ENCODE measurements around the gene MACROH2A1. TPM values are rescaled to one million over a fixed set of nuclear protein-coding genes. Genes with fewer than 3 reads are reported as not detected.

MACROH2A1 gene
- total RNA-seq, result 121 TPM

GRCh38 chr5:135398855-135399793 is at the start of gene MACROH2A1:
Gene MACROH2A1 (minus strand): TSS chr5:135399231. CDS start chr5:135389093, 10,138 bp downstream.

DNA sequence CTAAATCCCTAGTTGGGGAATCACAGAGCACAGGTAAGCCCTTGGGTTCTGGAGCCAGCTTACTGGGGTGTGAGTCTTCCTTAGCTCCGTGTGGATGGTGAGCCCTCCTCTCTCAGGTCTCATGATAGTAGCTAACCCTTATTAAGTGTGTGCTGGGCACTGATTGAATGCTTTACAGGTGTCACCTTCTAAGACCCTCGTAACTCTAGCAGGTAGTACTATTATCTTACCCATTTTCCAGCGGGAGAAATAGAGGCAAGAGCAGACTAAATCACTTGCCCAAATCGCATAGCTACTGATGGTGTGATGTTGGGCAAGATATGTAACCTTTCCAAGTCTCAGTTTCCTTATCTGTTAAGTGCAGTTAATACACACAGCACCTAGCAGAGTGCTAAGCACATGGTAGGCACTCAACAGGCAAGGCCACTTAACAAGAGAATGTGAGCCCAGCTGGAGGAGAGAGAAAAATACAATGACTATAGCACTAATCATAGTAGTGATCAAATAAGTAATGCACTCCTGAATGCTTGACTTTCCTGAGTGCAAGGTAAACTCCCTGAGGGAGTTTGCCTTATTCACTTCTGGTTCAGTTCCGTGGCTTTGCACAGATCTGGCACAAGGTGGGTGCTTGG is 48.4 kb upstream of the MACROH2A1 start, which contains the start of gene DCANP1:
DCANP1 (minus strand) TSS at position 51 of the 632 bp plus-strand sequence. CDS start 240 bp downstream, outside the sequence.

Small RNA genes within 50 kb of the gene (small RNA-seq; reads per million reads assigned to genes)
- not detected for gene DCANP1

Other genes starting within 250 kb of the MACROH2A1 start
- gene DCANP1, start 48.1 kb upstream of the MACROH2A1 start, total RNA-seq, result not detected
- not detected for gene TIFAB, start 53.1 kb upstream of the MACROH2A1 start, total RNA-seq
- not detected for gene NEUROG1, start 136.7 kb upstream of the MACROH2A1 start, total RNA-seq
- gene CXCL14, start 179.8 kb upstream of the MACROH2A1 start, total RNA-seq, result 10.6 TPM